ENCODE data around the gene FAM24A.
"Not testable (repeated sequence)": the region's sequence is repeated elsewhere in the genome, so short reads cannot be mapped to it uniquely, and the experiment has no call there.

DNA sequence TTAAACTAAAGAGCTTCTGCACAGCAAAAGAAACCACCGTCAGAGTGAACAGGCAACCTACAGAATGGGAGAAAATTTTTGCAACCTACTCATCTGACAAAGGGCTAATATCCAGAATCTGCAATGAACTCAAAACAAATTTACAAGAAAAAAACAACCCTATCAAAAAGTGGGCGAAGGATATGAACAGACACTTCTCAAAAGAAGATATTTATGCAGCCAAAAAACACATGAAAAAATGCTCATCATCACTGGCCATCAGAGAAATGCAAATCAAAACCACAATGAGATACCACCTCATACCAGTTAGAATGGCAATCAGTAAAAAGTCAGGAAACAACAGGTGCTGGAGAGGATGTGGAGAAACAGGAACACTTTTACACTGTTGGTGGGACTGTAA, 38.5 kb upstream of the FAM24A start:
- TF ChIP-seq, protein P1, sequence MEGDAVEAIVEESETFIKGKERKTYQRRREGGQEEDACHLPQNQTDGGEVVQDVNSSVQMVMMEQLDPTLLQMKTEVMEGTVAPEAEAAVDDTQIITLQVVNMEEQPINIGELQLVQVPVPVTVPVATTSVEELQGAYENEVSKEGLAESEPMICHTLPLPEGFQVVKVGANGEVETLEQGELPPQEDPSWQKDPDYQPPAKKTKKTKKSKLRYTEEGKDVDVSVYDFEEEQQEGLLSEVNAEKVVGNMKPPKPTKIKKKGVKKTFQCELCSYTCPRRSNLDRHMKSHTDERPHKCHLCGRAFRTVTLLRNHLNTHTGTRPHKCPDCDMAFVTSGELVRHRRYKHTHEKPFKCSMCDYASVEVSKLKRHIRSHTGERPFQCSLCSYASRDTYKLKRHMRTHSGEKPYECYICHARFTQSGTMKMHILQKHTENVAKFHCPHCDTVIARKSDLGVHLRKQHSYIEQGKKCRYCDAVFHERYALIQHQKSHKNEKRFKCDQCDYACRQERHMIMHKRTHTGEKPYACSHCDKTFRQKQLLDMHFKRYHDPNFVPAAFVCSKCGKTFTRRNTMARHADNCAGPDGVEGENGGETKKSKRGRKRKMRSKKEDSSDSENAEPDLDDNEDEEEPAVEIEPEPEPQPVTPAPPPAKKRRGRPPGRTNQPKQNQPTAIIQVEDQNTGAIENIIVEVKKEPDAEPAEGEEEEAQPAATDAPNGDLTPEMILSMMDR (conservative IDR thresholded peaks at IDR 0.05; ENCODE audit: low read depth in 2 of 2) = not testable (repeated sequence)
- not testable (repeated sequence) for TF ChIP-seq EZH2phosphoT487 (IDR thresholded peaks at IDR 0.05; ENCODE audit: unreplicated experiment); POLR2AphosphoS5 (IDR thresholded peaks at IDR 0.05; ENCODE audit: low read depth); EZH2 (IDR thresholded peaks at IDR 0.05; ENCODE audit: low read depth, unreplicated experiment); ZNF331 (CRISPR knock-in tag; IDR thresholded peaks at IDR 0.05; ENCODE audit: low read depth); ZNF114 (CRISPR knock-in tag; IDR thresholded peaks at IDR 0.05); CREB1 (CRISPR knock-in tag; IDR thresholded peaks at IDR 0.05; ENCODE audit: low read depth); JUNB (IDR thresholded peaks at IDR 0.05; ENCODE audit: unreplicated experiment); STAT1 (IDR thresholded peaks at IDR 0.05; ENCODE audit: unreplicated experiment); NANOG (IDR thresholded peaks at IDR 0.05; ENCODE audit: borderline replicate concordance)
- TF ChIP-seq, protein P2, sequence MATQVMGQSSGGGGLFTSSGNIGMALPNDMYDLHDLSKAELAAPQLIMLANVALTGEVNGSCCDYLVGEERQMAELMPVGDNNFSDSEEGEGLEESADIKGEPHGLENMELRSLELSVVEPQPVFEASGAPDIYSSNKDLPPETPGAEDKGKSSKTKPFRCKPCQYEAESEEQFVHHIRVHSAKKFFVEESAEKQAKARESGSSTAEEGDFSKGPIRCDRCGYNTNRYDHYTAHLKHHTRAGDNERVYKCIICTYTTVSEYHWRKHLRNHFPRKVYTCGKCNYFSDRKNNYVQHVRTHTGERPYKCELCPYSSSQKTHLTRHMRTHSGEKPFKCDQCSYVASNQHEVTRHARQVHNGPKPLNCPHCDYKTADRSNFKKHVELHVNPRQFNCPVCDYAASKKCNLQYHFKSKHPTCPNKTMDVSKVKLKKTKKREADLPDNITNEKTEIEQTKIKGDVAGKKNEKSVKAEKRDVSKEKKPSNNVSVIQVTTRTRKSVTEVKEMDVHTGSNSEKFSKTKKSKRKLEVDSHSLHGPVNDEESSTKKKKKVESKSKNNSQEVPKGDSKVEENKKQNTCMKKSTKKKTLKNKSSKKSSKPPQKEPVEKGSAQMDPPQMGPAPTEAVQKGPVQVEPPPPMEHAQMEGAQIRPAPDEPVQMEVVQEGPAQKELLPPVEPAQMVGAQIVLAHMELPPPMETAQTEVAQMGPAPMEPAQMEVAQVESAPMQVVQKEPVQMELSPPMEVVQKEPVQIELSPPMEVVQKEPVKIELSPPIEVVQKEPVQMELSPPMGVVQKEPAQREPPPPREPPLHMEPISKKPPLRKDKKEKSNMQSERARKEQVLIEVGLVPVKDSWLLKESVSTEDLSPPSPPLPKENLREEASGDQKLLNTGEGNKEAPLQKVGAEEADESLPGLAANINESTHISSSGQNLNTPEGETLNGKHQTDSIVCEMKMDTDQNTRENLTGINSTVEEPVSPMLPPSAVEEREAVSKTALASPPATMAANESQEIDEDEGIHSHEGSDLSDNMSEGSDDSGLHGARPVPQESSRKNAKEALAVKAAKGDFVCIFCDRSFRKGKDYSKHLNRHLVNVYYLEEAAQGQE (IDR thresholded peaks at IDR 0.05; ENCODE audit: unreplicated experiment) = not testable (repeated sequence)
- TF ChIP-seq, protein P3, sequence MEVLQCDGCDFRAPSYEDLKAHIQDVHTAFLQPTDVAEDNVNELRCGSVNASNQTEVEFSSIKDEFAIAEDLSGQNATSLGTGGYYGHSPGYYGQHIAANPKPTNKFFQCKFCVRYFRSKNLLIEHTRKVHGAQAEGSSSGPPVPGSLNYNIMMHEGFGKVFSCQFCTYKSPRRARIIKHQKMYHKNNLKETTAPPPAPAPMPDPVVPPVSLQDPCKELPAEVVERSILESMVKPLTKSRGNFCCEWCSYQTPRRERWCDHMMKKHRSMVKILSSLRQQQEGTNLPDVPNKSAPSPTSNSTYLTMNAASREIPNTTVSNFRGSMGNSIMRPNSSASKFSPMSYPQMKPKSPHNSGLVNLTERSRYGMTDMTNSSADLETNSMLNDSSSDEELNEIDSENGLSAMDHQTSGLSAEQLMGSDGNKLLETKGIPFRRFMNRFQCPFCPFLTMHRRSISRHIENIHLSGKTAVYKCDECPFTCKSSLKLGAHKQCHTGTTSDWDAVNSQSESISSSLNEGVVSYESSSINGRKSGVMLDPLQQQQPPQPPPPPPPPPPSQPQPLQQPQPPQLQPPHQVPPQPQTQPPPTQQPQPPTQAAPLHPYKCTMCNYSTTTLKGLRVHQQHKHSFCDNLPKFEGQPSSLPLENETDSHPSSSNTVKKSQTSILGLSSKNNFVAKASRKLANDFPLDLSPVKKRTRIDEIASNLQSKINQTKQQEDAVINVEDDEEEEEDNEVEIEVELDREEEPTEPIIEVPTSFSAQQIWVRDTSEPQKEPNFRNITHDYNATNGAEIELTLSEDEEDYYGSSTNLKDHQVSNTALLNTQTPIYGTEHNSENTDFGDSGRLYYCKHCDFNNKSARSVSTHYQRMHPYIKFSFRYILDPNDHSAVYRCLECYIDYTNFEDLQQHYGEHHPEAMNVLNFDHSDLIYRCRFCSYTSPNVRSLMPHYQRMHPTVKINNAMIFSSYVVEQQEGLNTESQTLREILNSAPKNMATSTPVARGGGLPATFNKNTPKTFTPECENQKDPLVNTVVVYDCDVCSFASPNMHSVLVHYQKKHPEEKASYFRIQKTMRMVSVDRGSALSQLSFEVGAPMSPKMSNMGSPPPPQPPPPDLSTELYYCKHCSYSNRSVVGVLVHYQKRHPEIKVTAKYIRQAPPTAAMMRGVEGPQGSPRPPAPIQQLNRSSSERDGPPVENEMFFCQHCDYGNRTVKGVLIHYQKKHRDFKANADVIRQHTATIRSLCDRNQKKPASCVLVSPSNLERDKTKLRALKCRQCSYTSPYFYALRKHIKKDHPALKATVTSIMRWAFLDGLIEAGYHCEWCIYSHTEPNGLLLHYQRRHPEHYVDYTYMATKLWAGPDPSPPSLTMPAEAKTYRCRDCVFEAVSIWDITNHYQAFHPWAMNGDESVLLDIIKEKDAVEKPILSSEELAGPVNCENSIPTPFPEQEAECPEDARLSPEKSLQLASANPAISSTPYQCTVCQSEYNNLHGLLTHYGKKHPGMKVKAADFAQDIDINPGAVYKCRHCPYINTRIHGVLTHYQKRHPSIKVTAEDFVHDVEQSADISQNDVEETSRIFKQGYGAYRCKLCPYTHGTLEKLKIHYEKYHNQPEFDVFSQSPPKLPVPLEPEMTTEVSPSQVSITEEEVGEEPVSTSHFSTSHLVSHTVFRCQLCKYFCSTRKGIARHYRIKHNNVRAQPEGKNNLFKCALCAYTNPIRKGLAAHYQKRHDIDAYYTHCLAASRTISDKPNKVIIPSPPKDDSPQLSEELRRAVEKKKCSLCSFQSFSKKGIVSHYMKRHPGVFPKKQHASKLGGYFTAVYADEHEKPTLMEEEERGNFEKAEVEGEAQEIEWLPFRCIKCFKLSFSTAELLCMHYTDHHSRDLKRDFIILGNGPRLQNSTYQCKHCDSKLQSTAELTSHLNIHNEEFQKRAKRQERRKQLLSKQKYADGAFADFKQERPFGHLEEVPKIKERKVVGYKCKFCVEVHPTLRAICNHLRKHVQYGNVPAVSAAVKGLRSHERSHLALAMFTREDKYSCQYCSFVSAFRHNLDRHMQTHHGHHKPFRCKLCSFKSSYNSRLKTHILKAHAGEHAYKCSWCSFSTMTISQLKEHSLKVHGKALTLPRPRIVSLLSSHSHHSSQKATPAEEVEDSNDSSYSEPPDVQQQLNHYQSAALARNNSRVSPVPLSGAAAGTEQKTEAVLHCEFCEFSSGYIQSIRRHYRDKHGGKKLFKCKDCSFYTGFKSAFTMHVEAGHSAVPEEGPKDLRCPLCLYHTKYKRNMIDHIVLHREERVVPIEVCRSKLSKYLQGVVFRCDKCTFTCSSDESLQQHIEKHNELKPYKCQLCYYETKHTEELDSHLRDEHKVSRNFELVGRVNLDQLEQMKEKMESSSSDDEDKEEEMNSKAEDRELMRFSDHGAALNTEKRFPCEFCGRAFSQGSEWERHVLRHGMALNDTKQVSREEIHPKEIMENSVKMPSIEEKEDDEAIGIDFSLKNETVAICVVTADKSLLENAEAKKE (CRISPR knock-in tag; IDR thresholded peaks at IDR 0.05) = not testable (repeated sequence)
- TF ChIP-seq, protein P4, sequence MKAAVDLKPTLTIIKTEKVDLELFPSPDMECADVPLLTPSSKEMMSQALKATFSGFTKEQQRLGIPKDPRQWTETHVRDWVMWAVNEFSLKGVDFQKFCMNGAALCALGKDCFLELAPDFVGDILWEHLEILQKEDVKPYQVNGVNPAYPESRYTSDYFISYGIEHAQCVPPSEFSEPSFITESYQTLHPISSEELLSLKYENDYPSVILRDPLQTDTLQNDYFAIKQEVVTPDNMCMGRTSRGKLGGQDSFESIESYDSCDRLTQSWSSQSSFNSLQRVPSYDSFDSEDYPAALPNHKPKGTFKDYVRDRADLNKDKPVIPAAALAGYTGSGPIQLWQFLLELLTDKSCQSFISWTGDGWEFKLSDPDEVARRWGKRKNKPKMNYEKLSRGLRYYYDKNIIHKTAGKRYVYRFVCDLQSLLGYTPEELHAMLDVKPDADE (IDR thresholded peaks at IDR 0.05) = not testable (repeated sequence)

All from GM23338 (cell line).